Renal cortical epithelial cell (primary cell): ENCODE data around the gene PHAF1. TPM values are rescaled to one million over a fixed set of nuclear protein-coding genes. Genes with fewer than 3 reads are reported as not detected.

Source experiments
- DNase-seq: peaks from one replicate; pipeline ENCODE4 v3.0.0-alpha.2; 2011; ENCODE audit warnings: low read depth
- total RNA-seq: library from RNA; depleted of rRNA; stranded (reverse); fragments of >200 nt; gene quantifications from 2 replicates; pipeline ENCODE4 v1.2.3, GENCODE V29; 2014

The PHAF1 gene
- total RNA-seq, 1 donor from 2014 or later, result 25.5 TPM

GRCh38 chr16:67180166-67180565 lies 70.4 kb downstream of the PHAF1 start:
- no peak for DNase-seq

- peak; percentile 33 for DNase-seq
Measured at GRCh38 chr16:67181346-67181745, 71.6 kb downstream of the PHAF1 start.

GRCh38 chr16:67182288-67182687 lies 72.5 kb downstream of the PHAF1 start:
- no peak for DNase-seq

- no peak for DNase-seq
Measured at GRCh38 chr16:67183284-67183626, 73.5 kb downstream of the PHAF1 start.

GRCh38 chr16:67183627-67184452 lies 74.1 kb downstream of the PHAF1 start, which contains the start of gene MATCAP1:
Gene MATCAP1, minus strand, starts transcription at chr16:67183963. Its CDS starts 3,353 bp downstream, at chr16:67180610.
- peak; percentile 96 for DNase-seq

GRCh38 chr16:67184453-67184994 lies 74.8 kb downstream of the PHAF1 start:
- no peak for DNase-seq

- DNase-seq, result peak; percentile 78
Measured at GRCh38 chr16:67184995-67185650, 75.4 kb downstream of the PHAF1 start.

GRCh38 chr16:67185651-67186134 lies 76.0 kb downstream of the PHAF1 start:
- no peak for DNase-seq

- peak; percentile 88 for DNase-seq
Measured at GRCh38 chr16:67186550-67186950, 76.8 kb downstream of the PHAF1 start.

- DNase-seq, result no peak
Measured at GRCh38 chr16:67187175-67187890, 77.6 kb downstream of the PHAF1 start.

- no peak for DNase-seq
Measured at GRCh38 chr16:67188323-67188722, 78.6 kb downstream of the PHAF1 start.

- no peak for DNase-seq
Measured at GRCh38 chr16:67188798-67189197, 79.1 kb downstream of the PHAF1 start.

GRCh38 chr16:67190041-67190440 lies 80.3 kb downstream of the PHAF1 start, which contains the start of gene EXOC3L1:
Gene EXOC3L1, minus strand, starts transcription at chr16:67190136. Its CDS starts 460 bp downstream, at chr16:67189676.
- no peak for DNase-seq

- DNase-seq, result no peak
Measured at GRCh38 chr16:67190448-67191399, 81.0 kb downstream of the PHAF1 start.

- no peak for DNase-seq
Measured at GRCh38 chr16:67191411-67191994, 81.8 kb downstream of the PHAF1 start.

GRCh38 chr16:67191995-67192681 lies 82.4 kb downstream of the PHAF1 start, which contains the start of gene E2F4:
Gene E2F4, plus strand, starts transcription at chr16:67192155. Its CDS starts 73 bp downstream, at chr16:67192228.
- peak; percentile 68 for DNase-seq

- no peak for DNase-seq
Measured at GRCh38 chr16:67192781-67193361, 83.1 kb downstream of the PHAF1 start.

- DNase-seq, result no peak
Measured at GRCh38 chr16:67193536-67193935, 83.8 kb downstream of the PHAF1 start.

- DNase-seq, result no peak
Measured at GRCh38 chr16:67194260-67194659, 84.5 kb downstream of the PHAF1 start.
